Colonic mucosa (tissue), 4 donors: ENCODE results near the gene MST1. TPM values are rescaled to one million over a fixed set of nuclear protein-coding genes. Genes with fewer than 3 reads are reported as not detected.
"Not testable (repeated sequence)": the region's sequence is repeated elsewhere in the genome, so short reads cannot be mapped to it uniquely, and the experiment has no call there.

Experiments
- DNase-seq: peaks from one replicate; pipeline ENCODE4 v3.0.0-alpha.2; 2020
- H3K27ac ChIP-seq: fragments of 200-600 bp; one replicate; pipeline ENCODE4 v1.8.0; 2021
- H3K27me3 ChIP-seq: fragments of 200-600 bp; one replicate; pipeline ENCODE4 v1.8.0; 2021
- H3K36me3 ChIP-seq: fragments of 200-600 bp; one replicate; pipeline ENCODE4 v1.8.0; 2021
- H3K4me1 ChIP-seq: fragments of 200-600 bp; one replicate; pipeline ENCODE4 v1.8.0; 2021; ENCODE audit warnings: mild to moderate bottlenecking
- H3K4me3 ChIP-seq: fragments of 200-600 bp; one replicate; pipeline ENCODE4 v1.8.0; 2021
- H3K9ac ChIP-seq, 2 donors: one replicate each; pipeline ENCODE4 v1.7.0; 2013; ENCODE audit warnings: control low read depth in 2 of 2, low read depth in 2 of 2, low read length in 2 of 2
- H3K9me3 ChIP-seq: fragments of 200-600 bp; one replicate; pipeline ENCODE4 v1.8.0; 2021
- CTCF ChIP-seq: fragments of 200-600 bp; IDR thresholded peaks from one replicate; pipeline ENCODE4 v1.8.0; 2022; ENCODE audit warnings: antibody characterized with exemption, mild to moderate bottlenecking
- intact Hi-C: fragments of 100-400 bp; cut with DNase I; formaldehyde crosslinking; loops from one replicate; pipeline ENCODE4 v1.14.1; 2022
- total RNA-seq, 2 donors: library from RNA; stranded (reverse); fragmentation: NEBNext Ultra II Directional in 1 of 2; extraction: Animal tissue kit (Norgen Biotek cat#: 25700) in 1 of 2; gene quantifications; one replicate each; pipeline ENCODE4 v1.2.1, GENCODE V29; 2021
- donor health status: healthy.
- donor health status: DM: no; HTN: no; CAD: no.
- donor health status: DM: no; HTN: no; CAD: no.

Gene MST1
- total RNA-seq, 2 donors from 2014 or later: 27.7 to 49.9 TPM

DNA sequence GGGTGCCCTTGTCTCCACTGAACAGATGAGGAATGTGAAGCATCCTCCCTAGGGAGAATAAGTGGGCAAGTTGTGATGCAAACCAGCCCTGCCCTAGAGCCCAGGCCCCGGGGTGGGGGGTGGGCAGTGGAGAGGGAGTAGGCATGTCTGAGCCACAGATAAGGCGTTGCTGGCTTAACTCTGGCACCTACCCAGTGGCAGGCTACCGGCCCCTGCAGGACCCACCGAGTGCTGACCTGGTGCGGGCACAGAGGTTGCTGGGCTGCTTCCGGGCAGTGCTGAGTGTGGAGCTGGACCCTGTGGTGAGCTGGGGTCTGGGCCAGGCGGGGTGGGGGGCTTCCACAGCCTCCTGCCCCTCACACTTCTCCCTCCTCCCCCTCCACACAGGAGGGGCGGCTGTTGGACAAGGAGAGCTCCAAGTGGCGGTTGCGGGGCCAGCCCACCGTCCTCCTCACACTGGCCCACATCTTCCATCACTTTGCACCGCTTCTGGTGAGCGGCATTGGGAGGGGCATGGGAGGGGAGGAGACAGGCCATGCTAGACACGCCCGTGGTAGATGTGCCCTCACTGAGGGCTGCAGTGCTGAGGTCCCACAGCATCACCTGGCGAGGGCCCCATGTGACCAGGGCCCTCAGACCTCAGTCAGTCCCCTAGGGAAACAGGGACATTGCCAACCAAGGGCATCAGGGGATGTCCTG is 10.2 kb upstream of the MST1 start:
- no peak for DNase-seq
- Histone ChIP-seq H3K4me1 (no peaks in the 10 kb centered on the region), H3K27ac (no peak overlapping the region), H3K4me3 (no peak overlapping the region), H3K9me3 (no peaks in the 10 kb centered on the region), H3K36me3 (peaks cover 5% of the 10 kb centered on the region), H3K9ac (no peak overlapping the region), H3K27me3 (no peaks in the 10 kb centered on the region)
- intact Hi-C loops: no loop called here
- TF ChIP-seq CTCF: no peak

DNA sequence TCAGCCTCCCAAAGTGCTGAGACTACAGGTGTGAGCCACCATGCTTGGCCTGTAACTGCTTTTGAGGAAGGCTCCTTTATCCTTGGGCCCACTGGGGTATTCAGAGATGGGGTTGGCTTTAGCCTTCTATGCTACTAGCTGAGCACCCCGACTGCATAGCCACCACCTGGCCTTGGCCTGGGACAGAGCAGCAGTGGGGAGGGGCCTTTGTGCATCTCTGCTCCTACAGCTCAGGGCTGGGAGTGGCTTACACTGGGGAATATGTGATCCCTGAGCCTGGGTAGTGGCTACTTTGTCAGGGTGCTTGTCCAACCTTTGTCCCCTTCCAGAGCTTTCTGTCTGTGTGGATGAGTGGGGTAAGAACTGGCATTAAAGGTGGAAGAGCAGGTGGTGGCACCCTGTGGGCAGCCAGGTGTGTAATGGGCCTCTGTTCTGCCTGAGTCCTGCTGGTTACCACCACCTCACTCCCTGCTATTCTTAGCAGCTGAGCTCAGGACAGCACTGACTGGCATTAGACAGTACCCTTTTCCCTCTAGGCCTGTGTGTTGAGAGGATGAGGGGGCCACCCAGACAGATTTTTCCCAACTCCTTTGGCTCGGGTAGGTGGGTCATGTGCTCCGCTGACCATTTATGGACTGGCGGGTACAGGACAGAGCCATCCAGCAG is 6.2 kb upstream of the MST1 start:
- H3K4me1 ChIP-seq, H3K4me3 ChIP-seq, H3K9me3 ChIP-seq, DNase-seq, H3K27me3 ChIP-seq, H3K36me3 ChIP-seq, intact Hi-C loops, H3K27ac ChIP-seq, H3K9ac ChIP-seq: not testable (repeated sequence)

- H3K9me3 ChIP-seq, H3K27me3 ChIP-seq, H3K4me3 ChIP-seq, H3K27ac ChIP-seq, intact Hi-C loops, H3K9ac ChIP-seq, H3K4me1 ChIP-seq, DNase-seq, H3K36me3 ChIP-seq: not testable (repeated sequence)
These were observed 5.3 kb upstream of the MST1 start for GRCh38 chr3:49694409-49695070.

GRCh38 chr3:49691481-49691880 is 2.2 kb upstream of the MST1 start:
- DNase-seq: peak; percentile 76

GRCh38 chr3:49690856-49691255 is 1.6 kb upstream of the MST1 start:
- H3K9me3 ChIP-seq, intact Hi-C loops, H3K4me1 ChIP-seq, DNase-seq, H3K4me3 ChIP-seq, H3K36me3 ChIP-seq, H3K9ac ChIP-seq, H3K27ac ChIP-seq, H3K27me3 ChIP-seq: not testable (repeated sequence)

More at GRCh38 chr3:49691481-49691880, 2.2 kb upstream of the MST1 start:
- H3K4me3 ChIP-seq, H3K27ac ChIP-seq, H3K27me3 ChIP-seq, H3K4me1 ChIP-seq, H3K36me3 ChIP-seq, H3K9ac ChIP-seq, H3K9me3 ChIP-seq, intact Hi-C loops: not testable (repeated sequence)

DNA sequence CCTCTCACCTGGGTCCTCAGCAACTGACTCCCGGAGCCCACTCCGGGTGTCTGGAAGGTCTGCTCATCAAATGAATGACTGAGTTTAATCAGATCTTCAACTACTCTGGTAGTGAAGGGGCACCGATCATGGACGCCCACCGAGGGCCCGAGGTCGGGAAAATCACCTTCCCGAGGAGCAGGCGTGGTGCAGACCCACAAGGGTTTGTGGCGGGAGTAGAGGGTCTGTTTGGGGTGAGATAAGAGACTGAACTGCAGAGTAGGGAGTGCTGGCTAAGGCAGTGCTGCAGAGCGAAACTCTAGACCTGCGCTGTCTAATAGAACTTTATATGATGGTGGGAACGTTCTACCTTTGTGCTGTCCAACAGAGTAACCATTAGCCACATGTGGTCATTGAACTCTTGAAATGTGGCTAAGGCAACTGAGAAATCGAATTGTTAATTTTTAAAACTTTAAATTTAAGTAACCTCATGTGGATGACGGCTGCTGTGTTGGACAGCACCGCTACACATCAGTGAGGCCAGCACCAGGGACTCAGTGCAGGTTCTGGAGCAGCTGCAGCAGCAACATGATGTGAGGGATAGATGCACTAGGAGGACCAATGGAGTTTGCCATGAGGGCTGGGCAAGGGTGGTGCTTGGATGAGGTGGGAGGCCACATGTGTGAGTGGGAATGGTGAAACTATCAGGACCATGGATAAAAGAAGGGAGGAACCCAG is 792 bp upstream of the MST1 start:
- H3K27ac ChIP-seq, H3K4me1 ChIP-seq, DNase-seq, intact Hi-C loops, H3K27me3 ChIP-seq, H3K36me3 ChIP-seq, H3K9me3 ChIP-seq: not testable (repeated sequence)
- Histone ChIP-seq H3K4me3 (peak overlapping the region; percentile 100), H3K9ac (peak overlapping the region; percentile 81 to 95)

DNA sequence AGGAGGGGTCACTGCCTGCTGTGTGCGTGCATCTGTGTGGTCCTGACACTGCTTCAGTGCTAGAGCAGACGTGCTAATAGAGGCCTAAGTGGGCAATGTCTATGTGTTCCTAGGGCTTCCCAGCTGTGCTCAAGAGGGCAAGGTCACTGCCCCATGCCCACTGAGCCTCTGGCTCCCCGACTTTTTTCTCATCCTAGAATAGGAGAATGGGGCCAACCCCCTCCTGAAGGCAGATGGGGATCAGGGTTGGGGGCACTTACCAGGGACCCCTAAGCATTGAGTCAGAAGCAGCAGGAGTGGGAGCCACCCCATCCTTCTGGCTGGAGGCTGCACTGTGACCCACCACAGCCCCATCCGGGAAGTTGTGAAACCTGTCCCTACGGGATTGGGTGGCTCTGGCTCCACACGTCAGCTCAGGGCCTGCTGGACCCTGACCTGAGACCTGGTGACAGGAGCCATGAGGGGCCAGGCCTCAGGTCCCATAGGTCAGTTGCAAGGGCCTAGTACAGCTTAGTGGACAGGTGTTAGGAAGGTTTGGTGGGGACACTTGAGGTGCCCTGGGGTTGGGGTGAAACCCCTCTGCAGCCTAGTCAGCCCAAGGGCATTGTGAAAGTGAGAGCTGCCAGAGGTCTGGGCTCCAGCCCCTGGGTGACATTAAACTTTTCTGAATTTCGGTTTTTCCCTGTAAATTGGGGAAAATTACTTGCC is 782 bp downstream of the MST1 start:
- intact Hi-C loops, H3K4me1 ChIP-seq, DNase-seq: not testable (repeated sequence)

DNA sequence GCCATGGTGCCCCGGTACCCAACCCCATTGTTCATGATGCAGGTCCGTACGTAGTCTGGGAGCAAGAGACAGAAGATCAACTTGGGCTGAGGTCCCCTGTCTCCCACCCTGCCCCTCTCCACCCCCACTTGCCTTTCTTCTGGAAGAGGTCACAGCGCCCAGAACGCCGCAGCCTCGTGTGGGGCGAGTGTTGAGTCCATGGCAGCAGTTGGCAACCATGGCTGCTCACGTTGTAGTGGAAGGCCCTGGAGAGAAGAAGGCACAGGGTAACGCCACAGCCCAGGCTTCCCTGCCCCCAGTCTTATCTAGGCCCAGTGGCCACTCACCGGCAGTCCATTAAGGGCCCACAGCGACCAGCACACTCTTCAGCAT is 1.9 kb downstream of the MST1 start:
- intact Hi-C loops, H3K4me3 ChIP-seq, H3K9ac ChIP-seq: not testable (repeated sequence)

More for the DNA sequence above, 782 bp downstream of the MST1 start:
- H3K36me3 ChIP-seq, H3K9me3 ChIP-seq, H3K27me3 ChIP-seq: not testable (repeated sequence)
- peak overlapping the region in 1 of 2 donors; percentile 95 for H3K9ac ChIP-seq
- H3K27ac ChIP-seq: peak overlapping the region; percentile 25
- peak overlapping the region; percentile 100 for H3K4me3 ChIP-seq

DNA sequence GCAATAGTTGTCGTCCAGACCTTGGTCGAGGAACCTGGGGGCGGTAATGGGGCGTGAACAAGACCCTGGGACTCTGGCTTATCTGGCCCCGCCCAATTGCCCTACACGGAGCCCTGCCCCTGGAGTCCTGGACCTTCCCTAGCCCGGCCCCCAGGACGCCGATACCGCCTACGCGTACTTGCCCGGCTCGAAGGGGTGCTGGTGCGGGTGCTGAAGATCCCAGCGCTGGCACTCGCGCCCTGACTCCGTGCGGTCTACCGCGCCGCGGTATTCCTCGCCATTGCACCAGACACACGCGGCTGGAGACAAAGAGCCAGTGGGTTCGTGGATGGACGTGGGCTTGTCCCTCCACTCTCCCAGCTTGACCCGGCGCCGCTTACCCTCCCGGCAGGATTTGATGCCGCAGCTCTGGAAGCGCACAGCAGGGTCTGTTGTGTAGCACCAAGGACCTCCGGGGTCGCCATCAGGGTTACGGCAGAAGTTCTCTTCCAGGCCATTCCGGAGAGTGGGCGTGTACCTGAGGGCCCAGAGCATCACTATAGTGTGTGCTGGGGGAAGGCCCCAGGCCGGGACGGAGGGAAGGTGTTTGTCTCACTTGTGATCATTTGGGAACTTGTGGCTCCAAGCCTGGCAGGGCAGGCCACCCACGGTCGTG is 2.4 kb downstream of the MST1 start:
- H3K9ac ChIP-seq, intact Hi-C loops, H3K36me3 ChIP-seq, H3K9me3 ChIP-seq, H3K27me3 ChIP-seq, H3K4me1 ChIP-seq, H3K27ac ChIP-seq: not testable (repeated sequence)
- peak overlapping the region; percentile 29 for H3K4me3 ChIP-seq
- peak; percentile 82 for DNase-seq

More for the DNA sequence above, 1.9 kb downstream of the MST1 start:
- not testable (repeated sequence) for H3K9me3 ChIP-seq, H3K27ac ChIP-seq, DNase-seq, H3K4me1 ChIP-seq, H3K36me3 ChIP-seq, H3K27me3 ChIP-seq

DNA sequence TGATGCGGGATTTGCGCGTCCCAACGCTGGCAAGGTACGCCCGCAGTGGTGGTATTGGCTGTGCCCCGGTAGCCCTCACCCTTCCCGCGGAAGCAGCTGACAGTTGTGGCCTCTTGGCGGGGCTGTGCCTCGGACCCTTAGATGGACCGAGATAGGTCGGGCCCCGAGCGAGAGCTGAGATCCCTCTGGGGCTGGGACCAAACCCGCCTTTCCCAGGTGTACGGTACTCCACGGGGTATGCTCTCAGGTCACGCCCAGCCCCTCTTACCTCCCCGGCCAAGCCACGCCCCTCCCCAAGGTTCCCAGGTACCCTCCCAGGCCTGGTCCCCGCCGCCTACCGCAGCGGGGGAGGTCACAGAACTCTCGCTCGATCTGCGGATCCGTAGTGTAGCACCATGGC is 2.9 kb downstream of the MST1 start:
- H3K4me3 ChIP-seq: peak overlapping the region; percentile 29
- H3K27ac ChIP-seq, H3K27me3 ChIP-seq, intact Hi-C loops, H3K4me1 ChIP-seq, H3K9me3 ChIP-seq, H3K36me3 ChIP-seq, H3K9ac ChIP-seq: not testable (repeated sequence)
- peak; percentile 72 for DNase-seq

DNA sequence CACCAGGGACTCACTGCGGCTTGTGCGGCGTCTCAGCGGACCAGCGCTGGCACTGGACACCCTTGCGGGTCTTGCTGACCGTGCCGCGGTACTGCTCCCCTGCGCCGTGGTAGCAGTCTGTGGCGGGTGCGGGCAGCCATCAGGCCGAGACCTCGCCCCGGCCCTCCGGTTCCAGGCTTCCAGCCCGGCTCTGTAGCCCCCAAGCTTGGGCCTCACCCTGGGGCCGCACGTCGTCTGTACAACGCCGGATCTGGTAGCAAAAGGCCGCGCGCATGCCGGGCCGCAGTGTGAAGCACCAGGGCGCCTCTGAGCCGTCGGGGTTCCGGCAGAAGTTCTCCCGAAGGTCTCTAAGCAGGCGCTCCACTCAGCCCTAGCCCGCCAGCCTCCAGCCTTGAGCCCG is 3.4 kb downstream of the MST1 start:
- H3K9ac ChIP-seq, H3K4me3 ChIP-seq, DNase-seq, H3K9me3 ChIP-seq, H3K36me3 ChIP-seq, H3K27me3 ChIP-seq, H3K27ac ChIP-seq, H3K4me1 ChIP-seq, intact Hi-C loops: not testable (repeated sequence)
